HepG2 (cell line): ENCODE results near the gene CD300LB. TPM values are rescaled to one million over a fixed set of nuclear protein-coding genes. Genes with fewer than 3 reads are reported as not detected.

Experiments
- ATAC-seq: fragments of 200-7000 bp; cut with Tn5 transposase; 3 replicates; pipeline ENCODE4 v1.9.1; 2020; ENCODE audit warnings: mild to moderate bottlenecking, moderate library complexity
- BruUV-seq: library from RNA; stranded (reverse); fragments of 400-500 nt; replicated peaks from 2 replicates; lab custom pipeline; 2021; lab: Mats Ljungman, UMichigan
- CTCF ChIA-PET: fragments of 300-600 bp; formaldehyde crosslinking; extraction: SDS; loops from one replicate; lab custom pipeline; 2021; ENCODE audit warnings: low total read pairs, inconsistent platforms, low intra/inter-chr PET ratio; lab: Yijun Ruan, JAX
- POLR2A ChIA-PET: fragments of 350-600 bp; sonication (Branson Sonifier 250); formaldehyde crosslinking; loops from one replicate; lab custom pipeline; 2020; ENCODE audit warnings: antibody characterized with exemption, inconsistent platforms; lab: Yijun Ruan, JAX
- DNase-seq: peaks from one replicate; pipeline ENCODE4 v3.0.0-alpha.2; 2015; ENCODE audit warnings: low spot score
- FAIRE-seq: peaks from 3 replicates; lab custom pipeline; 2011; peaks lifted over from hg19 to GRCh38; lab: Jason Lieb, UNC
- H2AFZ ChIP-seq: one replicate; pipeline ENCODE4 v1.6.1; 2011; ENCODE audit warnings: low read length, inconsistent platforms
- H3K27ac ChIP-seq: fragments of 300-600 bp; 3 replicates; pipeline ENCODE4 v1.8.0; 2011; ENCODE audit warnings: mixed run types, mild to moderate bottlenecking, mixed read lengths, low read length, inconsistent platforms; ENCODE audit not compliant: insufficient read depth; ENCODE audit errors: extremely low read length
- H3K27me3 ChIP-seq, 2 experiments: fragments of 200-600 bp in 1 of 2; 2 replicates in 1 of 2; 3 replicates in 1 of 2; pipeline versions ENCODE4 v1.6.0 to v1.8.0; 2011; ENCODE audit warnings: low read length in 2 of 2, mild to moderate bottlenecking in 2 of 2, moderate library complexity in 2 of 2, inconsistent platforms in 1 of 2; ENCODE audit not compliant: insufficient read depth in 2 of 2, control insufficient read depth in 1 of 2
- H3K36me3 ChIP-seq, 2 experiments: fragments of 200-600 bp in 1 of 2; replicated peaks in 1 of 2; 2 replicates in 1 of 2; 3 replicates in 1 of 2; pipeline versions ENCODE4 v1.5.1 to v1.8.0; 2011; ENCODE audit warnings: low read length in 2 of 2, inconsistent platforms in 1 of 2; ENCODE audit not compliant: insufficient read depth in 2 of 2, control insufficient read depth in 1 of 2
- H3K4me1 ChIP-seq: 2 replicates; pipeline ENCODE4 v1.5.1; 2012; ENCODE audit warnings: low read length, inconsistent platforms; ENCODE audit not compliant: insufficient read depth
- H3K4me2 ChIP-seq: 2 replicates; pipeline ENCODE4 v1.6.0; 2011; ENCODE audit warnings: low read depth, low read length, inconsistent platforms
- H3K4me3 ChIP-seq, 3 experiments: fragments of 200-600 bp in 1 of 3; sonication (generic), shearing (Covaris generic) in 1 of 3; replicated peaks in 1 of 3; 2 replicates each; pipeline ENCODE4 v1.5.1; 2011 to 2016; ENCODE audit warnings: low read length in 3 of 3, inconsistent platforms in 2 of 3, low read depth in 2 of 3, mild to moderate bottlenecking in 2 of 3, control low read depth in 1 of 3, mixed read lengths in 1 of 3; ENCODE audit not compliant: insufficient read depth in 1 of 3
- H3K79me2 ChIP-seq: one replicate; pipeline ENCODE4 v1.6.1; 2011; ENCODE audit warnings: low read length, inconsistent platforms; ENCODE audit not compliant: insufficient read depth
- H3K9ac ChIP-seq: 2 replicates; pipeline ENCODE4 v1.6.0; 2011; ENCODE audit warnings: mild to moderate bottlenecking, low read depth, low read length, inconsistent platforms; ENCODE audit not compliant: insufficient read depth
- H3K9me3 ChIP-seq: 2 replicates; pipeline ENCODE4 v1.5.1; 2012; ENCODE audit warnings: mild to moderate bottlenecking, low read length
- H4K20me1 ChIP-seq: 2 replicates; pipeline ENCODE4 v1.6.0; 2011; ENCODE audit warnings: inconsistent platforms, mild to moderate bottlenecking, low read length, moderate library complexity; ENCODE audit not compliant: insufficient read depth
- ARNT ChIP-seq: fragments of 450-650 bp; IDR thresholded peaks from 2 replicates; pipeline ENCODE4 v1.6.1; 2017
- FLYWCH1 ChIP-seq: sonication (generic); formaldehyde crosslinking; IDR thresholded peaks from 2 replicates; pipeline ENCODE4 v1.8.1; 2023; ENCODE audit warnings: mild to moderate bottlenecking, missing genetic modification reagents
- FOSL1 ChIP-seq: sonication (generic); formaldehyde crosslinking; IDR thresholded peaks from 2 replicates; pipeline ENCODE4 v1.9.0; 2021; ENCODE audit warnings: missing genetic modification reagents, borderline replicate concordance
- NR2F2 ChIP-seq: IDR thresholded peaks from 2 replicates; pipeline ENCODE4 v1.6.1; 2012; ENCODE audit warnings: low read depth, inconsistent platforms, borderline replicate concordance
- NR2F6 ChIP-seq, 2 experiments: IDR thresholded peaks; 2 replicates each; pipeline ENCODE4 v1.6.1; 2016; ENCODE audit warnings: antibody characterized with exemption in 1 of 2, mild to moderate bottlenecking in 1 of 2
- PHF5A ChIP-seq: IDR thresholded peaks from one replicate; pipeline ENCODE4 v1.6.1; 2018; ENCODE audit warnings: low read depth, missing genetic modification reagents; ENCODE audit not compliant: unreplicated experiment
- PHF8 ChIP-seq: sonication (generic); formaldehyde crosslinking; IDR thresholded peaks from 2 replicates; pipeline ENCODE4 v1.5.0; 2020; ENCODE audit warnings: missing genetic modification reagents
- RBM39 ChIP-seq: fragments of 200-400 bp; formaldehyde crosslinking; IDR thresholded peaks from one replicate; pipeline ENCODE4 v1.6.1; 2018; ENCODE audit warnings: antibody characterized with exemption, mild to moderate bottlenecking, low read depth, low read length; ENCODE audit not compliant: poor library complexity, severe bottlenecking
- RFX5 ChIP-seq: IDR thresholded peaks from 2 replicates; pipeline ENCODE4 v1.6.1; 2011; ENCODE audit warnings: low read depth, low read length, improper control_type of control experiment
- ZNF317 ChIP-seq: sonication (generic); formaldehyde crosslinking; IDR thresholded peaks from 2 replicates; pipeline ENCODE4 v1.5.0; 2020; ENCODE audit warnings: mild to moderate bottlenecking, missing genetic modification reagents
- ZNF446 ChIP-seq: sonication (generic); formaldehyde crosslinking; IDR thresholded peaks from 2 replicates; pipeline ENCODE4 v1.5.0; 2020; ENCODE audit warnings: mild to moderate bottlenecking, missing genetic modification reagents
- ZNF678 ChIP-seq: sonication (generic); formaldehyde crosslinking; IDR thresholded peaks from 2 replicates; pipeline ENCODE4 v1.4.0; 2020; ENCODE audit warnings: mild to moderate bottlenecking, missing genetic modification reagents
- ZNF850 ChIP-seq: sonication (generic); formaldehyde crosslinking; conservative IDR thresholded peaks from 2 replicates; pipeline ENCODE4 v1.9.0; 2021; ENCODE audit warnings: mild to moderate bottlenecking, missing genetic modification reagents
- ZSCAN25 ChIP-seq: sonication (generic); formaldehyde crosslinking; IDR thresholded peaks from 2 replicates; pipeline ENCODE4 v1.8.0; 2022; ENCODE audit warnings: mild to moderate bottlenecking, missing genetic modification reagents
- WGBS: methylation state at CpG from one replicate; pipeline ENCODE4 v1.1.6; 2017; ENCODE audit warnings: low lambda C conversion rate; 5-methylcytosine and 5-hydroxymethylcytosine counted together
- in situ Hi-C: cut with HindIII; loops from 2 replicates; pipeline ENCODE4 v1.10.0; 2017; ENCODE audit warnings: low pct_unique_long_range_greater_than_20kb; ENCODE audit not compliant: extremely low pct_ligation_motif_present
- intact Hi-C: fragments of 100-400 bp; cut with micrococcal nuclease; formaldehyde crosslinking; loops from one replicate; pipeline ENCODE4 v1.10.0; 2022; ENCODE audit not compliant: unreplicated experiment
- polyA plus RNA-seq, 8 experiments: library from polyadenylated mRNA; depleted of rRNA in 3 of 8; stranded (reverse) in 7 of 8; unstranded in 1 of 8; fragments of >200 nt; fragmentation: Illumina TruSeq in 4 of 8; extraction: Trizol in 4 of 8; gene quantifications; 2 replicates each; pipeline versions ENCODE4 v1.2.1 to v1.2.3, GENCODE V29; 2011 to 2016; ENCODE audit warnings: low read depth in 4 of 8, missing spikeins in 1 of 8, mixed read lengths in 1 of 8; ENCODE audit not compliant: insufficient read depth in 1 of 8
- total RNA-seq, 5 experiments: library from RNA; depleted of rRNA; stranded (reverse); fragments of >200 nt; fragmentation: Illumina TruSeq; extraction: Trizol; gene quantifications; 2 replicates each; pipeline ENCODE4 v1.2.3, GENCODE V29; 2016; ENCODE audit warnings: low read depth in 1 of 5

CD300LB gene
- total and polyA plus RNA-seq, 2 of the 13 experiments (the other 11 are each of a cell fraction or from before 2014, with no cell fraction given): not detected

GRCh38 chr17:74525781-74526288 is 5.4 kb downstream of the CD300LB start:
- DNase-seq: no peak
- TF ChIP-seq ARNT (no peak), RFX5 (no peak), PHF8 (CRISPR knock-in tag) (no peak), ZNF446 (CRISPR knock-in tag) (no peak), ZNF678 (no peak), ZNF317 (CRISPR knock-in tag) (no peak), NR2F2 (no peak), FLYWCH1 (CRISPR knock-in tag) (no peak), NR2F6 (IDR thresholded peaks at IDR 0.05) (no peak), NR2F6 (CRISPR knock-in tag; IDR thresholded peaks at IDR 0.05) (no peak), PHF5A (CRISPR knock-in tag) (no peak), ZSCAN25 (CRISPR knock-in tag) (no peak), FOSL1 (CRISPR knock-in tag) (no peak), RBM39 (no peak), ZNF850 (no peak)
- H2AFZ ChIP-seq: no peak overlapping the region
- no peak overlapping the region for H3K9ac ChIP-seq
- no peaks in the 10 kb centered on the region for H3K36me3 ChIP-seq
- H4K20me1 ChIP-seq: no peaks in the 10 kb centered on the region
- no peaks in the 10 kb centered on the region for H3K79me2 ChIP-seq
- no TSS peak for BruUV-seq
- WGBS: 14% methylated on average over 14 of the region's 14 CpGs
- POLR2A ChIA-PET: no interaction called here
- ATAC-seq: no peak
- no peaks in the 10 kb centered on the region for H3K9me3 ChIP-seq
- H3K27ac ChIP-seq: no peak overlapping the region
- CTCF ChIA-PET: no interaction called here
- intact Hi-C loops (no loop called here), in situ Hi-C loops (no loop called here)
- no peak overlapping the region for H3K4me2 ChIP-seq
- no peak overlapping the region for H3K4me3 ChIP-seq
- no peak for FAIRE-seq
- peaks cover 5 to 90% of the 10 kb centered on the region in 2 experiments; a peak in 4 of 5 replicates for H3K27me3 ChIP-seq
- H3K4me1 ChIP-seq: peaks cover 11% of the 10 kb centered on the region; the same call in 1 of the 2 replicates
